Testis (tissue), 3 donors: ENCODE data around the gene MYMX. TPM values are rescaled to one million over a fixed set of nuclear protein-coding genes. Genes with fewer than 3 reads are reported as not detected.

Experiments
- DNase-seq: peaks from one replicate; pipeline ENCODE4 v3.0.0-alpha.2; 2019
- H3K27ac ChIP-seq, 2 donors: fragments of 200-600 bp; sonication (generic); one replicate each; pipeline ENCODE4 v1.5.1; 2019
- H3K27me3 ChIP-seq: fragments of 200-600 bp; sonication (generic); one replicate; pipeline ENCODE4 v1.5.1; 2019
- H3K36me3 ChIP-seq: fragments of 200-600 bp; sonication (generic); one replicate; pipeline ENCODE4 v1.5.1; 2017; ENCODE audit warnings: low read depth; ENCODE audit errors: missing control alignments
- H3K4me1 ChIP-seq: fragments of 200-600 bp; sonication (generic); one replicate; pipeline ENCODE4 v1.5.1; 2019
- H3K4me3 ChIP-seq, 2 donors: fragments of 200-600 bp; sonication (generic); one replicate each; pipeline ENCODE4 v1.5.1; 2017 to 2019
- H3K9me3 ChIP-seq: fragments of 200-600 bp; sonication (generic); one replicate; pipeline ENCODE4 v1.5.1; 2017
- POLR2A ChIP-seq: fragments of 450-650 bp; IDR thresholded peaks from one replicate; pipeline ENCODE4 v1.6.1; 2017; ENCODE audit warnings: antibody characterized with exemption, mild to moderate bottlenecking, moderate library complexity
- WGBS, 2 donors: methylation state at CpG; one replicate each; pipeline ENCODE4 v1.1.5; 2018; 5-methylcytosine and 5-hydroxymethylcytosine counted together
- intact Hi-C: fragments of 100-400 bp; cut with DNase I; formaldehyde crosslinking; loops from one replicate; pipeline ENCODE4 v1.15.1; 2023; ENCODE audit warnings: low total_unique reads
- polyA plus RNA-seq: library from polyadenylated mRNA; stranded (reverse); fragments of 350-450 nt; fragmentation: Illumina TruSeq; extraction: RNeasy Lipid Tissue Mini Kit (QIAGEN cat#74804); gene quantifications from one replicate; pipeline ENCODE4 v1.2.3, GENCODE V29; 2014; ENCODE audit warnings: low read depth, low replicate concordance; ENCODE audit not compliant: insufficient read depth
- total RNA-seq, 2 donors: library from RNA; depleted of rRNA; stranded (reverse); fragments of >200 nt; gene quantifications; one replicate each; pipeline ENCODE4 v1.2.3, GENCODE V29; 2016
- TF ChIP-seq, protein P1 (sequence below), 3 experiments: fragments of 450-650 bp in 2 of 3; fragments of 200-600 bp in 1 of 3; sonication (generic) in 1 of 3; IDR thresholded peaks; one replicate each; pipeline ENCODE4 v1.5.1; 2016 to 2019; ENCODE audit warnings: antibody characterized with exemption in 3 of 3, mild to moderate bottlenecking in 2 of 3, moderate library complexity in 1 of 3

The MYMX gene
- total and polyA plus RNA-seq, 3 donors from 2014 or later, result 0.73 to 0.87 TPM; not detected in 1

GRCh38 chr6:44227148-44227793 lies 10.5 kb downstream of the MYMX start:
- no peak overlapping the region for H3K4me3 ChIP-seq

GRCh38 chr6:44228031-44228430 lies 11.3 kb downstream of the MYMX start:
- no peak overlapping the region for H3K4me3 ChIP-seq
- no peaks in the 10 kb centered on the region for H3K9me3 ChIP-seq
- TF ChIP-seq POLR2A, result no peak
- TF ChIP-seq, protein P1, sequence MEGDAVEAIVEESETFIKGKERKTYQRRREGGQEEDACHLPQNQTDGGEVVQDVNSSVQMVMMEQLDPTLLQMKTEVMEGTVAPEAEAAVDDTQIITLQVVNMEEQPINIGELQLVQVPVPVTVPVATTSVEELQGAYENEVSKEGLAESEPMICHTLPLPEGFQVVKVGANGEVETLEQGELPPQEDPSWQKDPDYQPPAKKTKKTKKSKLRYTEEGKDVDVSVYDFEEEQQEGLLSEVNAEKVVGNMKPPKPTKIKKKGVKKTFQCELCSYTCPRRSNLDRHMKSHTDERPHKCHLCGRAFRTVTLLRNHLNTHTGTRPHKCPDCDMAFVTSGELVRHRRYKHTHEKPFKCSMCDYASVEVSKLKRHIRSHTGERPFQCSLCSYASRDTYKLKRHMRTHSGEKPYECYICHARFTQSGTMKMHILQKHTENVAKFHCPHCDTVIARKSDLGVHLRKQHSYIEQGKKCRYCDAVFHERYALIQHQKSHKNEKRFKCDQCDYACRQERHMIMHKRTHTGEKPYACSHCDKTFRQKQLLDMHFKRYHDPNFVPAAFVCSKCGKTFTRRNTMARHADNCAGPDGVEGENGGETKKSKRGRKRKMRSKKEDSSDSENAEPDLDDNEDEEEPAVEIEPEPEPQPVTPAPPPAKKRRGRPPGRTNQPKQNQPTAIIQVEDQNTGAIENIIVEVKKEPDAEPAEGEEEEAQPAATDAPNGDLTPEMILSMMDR (IDR thresholded peaks at IDR 0.05), result no peak
- no peaks in the 10 kb centered on the region for H3K36me3 ChIP-seq
- peak overlapping the region; percentile 44 to 84 for H3K27ac ChIP-seq
- 73 to 93% methylated on average over 6 of the region's 6 CpGs for WGBS, 2 donors
- peaks cover 60% of the 10 kb centered on the region for H3K4me1 ChIP-seq
- intact Hi-C loops, result no loop called here
- DNase-seq, result no peak
- no peaks in the 10 kb centered on the region for H3K27me3 ChIP-seq

More at GRCh38 chr6:44227148-44227793, 10.5 kb downstream of the MYMX start:
- intact Hi-C loops, result no loop called here
- TF ChIP-seq, protein P1 (IDR thresholded peaks at IDR 0.05), result no peak
- no peak for TF ChIP-seq POLR2A
- H3K36me3 ChIP-seq, result no peaks in the 10 kb centered on the region
- 54 to 62% methylated on average over 5 to 7 of the region's 7 CpGs for WGBS, 2 donors
- no peaks in the 10 kb centered on the region for H3K9me3 ChIP-seq
- peak overlapping the region; percentile 44 to 84 for H3K27ac ChIP-seq
- no peaks in the 10 kb centered on the region for H3K27me3 ChIP-seq
- DNase-seq, result no peak
- H3K4me1 ChIP-seq, result peaks cover 68% of the 10 kb centered on the region

DNA sequence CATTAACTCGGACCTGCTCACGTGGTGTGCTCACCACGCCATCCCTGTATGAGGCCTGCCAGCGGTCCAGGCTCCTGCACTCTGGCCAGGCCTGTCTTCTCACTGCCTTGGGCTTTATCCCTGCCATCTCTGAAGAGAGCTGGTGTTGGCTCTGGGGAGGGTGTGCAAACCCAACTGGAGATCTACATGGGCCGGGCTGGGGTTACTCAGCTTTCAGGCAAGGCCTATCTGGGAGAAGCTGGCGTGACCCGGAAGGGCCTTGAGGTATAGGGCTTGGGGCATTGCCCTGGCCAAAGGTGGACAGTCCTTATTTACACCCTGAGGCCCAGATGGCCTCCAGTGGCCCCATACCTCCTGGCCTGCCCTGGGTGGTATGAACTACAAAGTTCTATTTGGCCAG lies 11.7 kb downstream of the MYMX start:
- intact Hi-C loops, result no loop called here
- 91 to 100% methylated on average over 3 to 7 of the region's 7 CpGs for WGBS, 2 donors
- no peak for TF ChIP-seq POLR2A
- TF ChIP-seq, protein P1 (IDR thresholded peaks at IDR 0.05), result no peak
- H3K4me3 ChIP-seq, result no peak overlapping the region
- no peak for DNase-seq
- no peaks in the 10 kb centered on the region for H3K36me3 ChIP-seq
- H3K9me3 ChIP-seq, result no peaks in the 10 kb centered on the region
- no peaks in the 10 kb centered on the region for H3K27me3 ChIP-seq
- peak overlapping the region; percentile 44 to 84 for H3K27ac ChIP-seq
- H3K4me1 ChIP-seq, result peaks cover 63% of the 10 kb centered on the region

GRCh38 chr6:44228836-44229235 lies 12.1 kb downstream of the MYMX start:
- Histone ChIP-seq H3K4me1 (peaks cover 66% of the 10 kb centered on the region), H3K27me3 (no peaks in the 10 kb centered on the region), H3K9me3 (no peaks in the 10 kb centered on the region), H3K36me3 (no peaks in the 10 kb centered on the region), H3K27ac (peak overlapping the region; percentile 44 to 84), H3K4me3 (no peak overlapping the region)
- no peak for DNase-seq
- intact Hi-C loops, result no loop called here
- WGBS, 2 donors, result 50 to 60% methylated on average over 3 to 5 of the region's 5 CpGs
- no peak for TF ChIP-seq POLR2A
- TF ChIP-seq, protein P1 (IDR thresholded peaks at IDR 0.05), result no peak
